Mesothelial cell of epicardium (in vitro differentiated cells): ENCODE results near the gene WDR7. TPM values are rescaled to one million over a fixed set of nuclear protein-coding genes. Genes with fewer than 3 reads are reported as not detected.

Experiments
- DNase-seq, 2 experiments: peaks; one replicate each; pipeline ENCODE4 v3.0.0; 2021; ENCODE audit warnings: low spot score in 2 of 2; ENCODE audit not compliant: unreplicated experiment in 2 of 2
- H3K27ac Mint-ChIP-seq: 2 replicates; pipeline ENCODE4 v1.8.0; 2021; ENCODE audit warnings: mixed read lengths
- H3K27me3 Mint-ChIP-seq: 2 replicates; pipeline ENCODE4 v1.8.0; 2021; ENCODE audit warnings: low read depth, mixed read lengths
- H3K36me3 Mint-ChIP-seq: 2 replicates; pipeline ENCODE4 v1.8.0; 2021; ENCODE audit warnings: mixed read lengths
- H3K4me1 Mint-ChIP-seq: 2 replicates; pipeline ENCODE4 v1.8.0; 2021; ENCODE audit warnings: mixed read lengths
- H3K4me3 Mint-ChIP-seq: 2 replicates; pipeline ENCODE4 v1.8.0; 2021; ENCODE audit warnings: mild to moderate bottlenecking, moderate library complexity, mixed read lengths
- H3K9me3 Mint-ChIP-seq: 2 replicates; pipeline ENCODE4 v1.8.0; 2021; ENCODE audit warnings: mixed read lengths
- total RNA-seq: library from RNA; stranded (reverse); gene quantifications from 3 replicates; pipeline ENCODE4 v1.2.1, GENCODE V29; 2021
- TF ChIP-seq, protein P1 (sequence below): fragments of 200-600 bp; sonication (generic); IDR thresholded peaks from one replicate; pipeline ENCODE4 v1.5.0; 2021; ENCODE audit warnings: antibody characterized with exemption; ENCODE audit not compliant: unreplicated experiment

WDR7 gene
- total RNA-seq, 1 donor from 2014 or later, result 28.0 TPM

DNA sequence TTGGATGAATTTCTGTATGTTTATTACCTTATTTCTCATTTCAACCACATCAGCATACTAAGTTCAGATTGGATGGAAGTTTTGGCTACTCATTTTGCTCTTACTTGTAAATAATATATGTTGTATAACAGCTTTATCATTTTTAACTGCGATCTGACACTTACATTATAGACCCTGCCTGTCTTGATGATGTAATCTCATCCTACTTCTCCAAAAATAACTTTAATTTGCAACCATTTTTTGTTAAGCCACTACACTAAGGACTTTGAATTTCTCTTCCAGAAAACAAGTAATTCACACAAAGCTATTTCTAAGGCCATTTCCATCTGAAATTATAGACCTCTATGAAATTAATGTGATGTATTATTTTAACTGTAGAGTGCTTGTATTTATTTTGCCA lies 240.7 kb downstream of the WDR7 start:
- no peaks in the 10 kb centered on the region for H3K9me3 Mint-ChIP-seq
- TF ChIP-seq, protein P1, sequence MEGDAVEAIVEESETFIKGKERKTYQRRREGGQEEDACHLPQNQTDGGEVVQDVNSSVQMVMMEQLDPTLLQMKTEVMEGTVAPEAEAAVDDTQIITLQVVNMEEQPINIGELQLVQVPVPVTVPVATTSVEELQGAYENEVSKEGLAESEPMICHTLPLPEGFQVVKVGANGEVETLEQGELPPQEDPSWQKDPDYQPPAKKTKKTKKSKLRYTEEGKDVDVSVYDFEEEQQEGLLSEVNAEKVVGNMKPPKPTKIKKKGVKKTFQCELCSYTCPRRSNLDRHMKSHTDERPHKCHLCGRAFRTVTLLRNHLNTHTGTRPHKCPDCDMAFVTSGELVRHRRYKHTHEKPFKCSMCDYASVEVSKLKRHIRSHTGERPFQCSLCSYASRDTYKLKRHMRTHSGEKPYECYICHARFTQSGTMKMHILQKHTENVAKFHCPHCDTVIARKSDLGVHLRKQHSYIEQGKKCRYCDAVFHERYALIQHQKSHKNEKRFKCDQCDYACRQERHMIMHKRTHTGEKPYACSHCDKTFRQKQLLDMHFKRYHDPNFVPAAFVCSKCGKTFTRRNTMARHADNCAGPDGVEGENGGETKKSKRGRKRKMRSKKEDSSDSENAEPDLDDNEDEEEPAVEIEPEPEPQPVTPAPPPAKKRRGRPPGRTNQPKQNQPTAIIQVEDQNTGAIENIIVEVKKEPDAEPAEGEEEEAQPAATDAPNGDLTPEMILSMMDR, result no peak
- H3K36me3 Mint-ChIP-seq, result no peaks in the 10 kb centered on the region
- H3K4me3 Mint-ChIP-seq, result no peak overlapping the region
- peaks cover 9% of the 10 kb centered on the region for H3K4me1 Mint-ChIP-seq
- DNase-seq, result no peak
- no peaks in the 10 kb centered on the region for H3K27me3 Mint-ChIP-seq
- H3K27ac Mint-ChIP-seq, result no peak overlapping the region

DNA sequence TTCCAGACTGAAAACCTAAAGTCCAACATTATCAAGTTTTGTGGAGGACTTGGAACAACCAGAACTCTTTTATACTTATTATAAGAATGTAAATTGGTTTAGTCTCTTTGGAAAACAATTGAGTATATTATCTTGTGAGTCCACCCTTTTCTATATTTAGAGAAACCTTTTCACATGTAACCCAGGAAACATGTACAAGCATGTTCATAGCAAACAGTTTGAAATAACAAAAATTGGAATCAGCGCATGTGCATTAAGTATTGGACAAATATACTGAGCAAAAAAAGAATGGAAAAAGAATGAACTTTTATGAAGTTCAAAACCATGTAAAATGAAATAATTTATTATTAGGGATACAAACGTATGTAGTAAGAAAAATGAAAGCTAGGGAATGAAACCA lies 246.0 kb downstream of the WDR7 start:
- Mint-ChIP-seq H3K4me1 (no peaks in the 10 kb centered on the region), H3K4me3 (no peak overlapping the region), H3K27me3 (no peaks in the 10 kb centered on the region), H3K9me3 (no peaks in the 10 kb centered on the region), H3K27ac (no peak overlapping the region), H3K36me3 (no peaks in the 10 kb centered on the region)
- DNase-seq, result no peak
- TF ChIP-seq, protein P1, result no peak

DNA sequence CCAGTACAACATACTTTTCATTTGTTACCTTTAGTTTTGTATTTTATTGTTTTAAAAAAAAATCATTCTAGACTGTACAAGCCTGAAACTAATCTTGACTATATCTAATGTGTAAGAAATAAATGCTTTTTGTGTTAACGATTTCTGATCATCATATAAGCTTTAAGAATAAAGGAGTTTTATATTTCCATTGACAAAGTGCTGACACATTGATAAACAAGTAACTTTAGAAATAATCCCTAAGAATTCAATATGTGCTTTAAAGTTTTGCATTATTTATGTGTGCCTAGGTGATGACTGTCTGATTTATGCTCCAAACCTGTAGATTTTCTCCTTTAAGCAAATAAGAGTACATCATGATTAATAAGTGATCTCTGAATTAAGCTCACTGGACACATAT lies 248.5 kb downstream of the WDR7 start:
- no peaks in the 10 kb centered on the region for H3K27me3 Mint-ChIP-seq
- no peaks in the 10 kb centered on the region for H3K9me3 Mint-ChIP-seq
- H3K36me3 Mint-ChIP-seq, result no peaks in the 10 kb centered on the region
- H3K27ac Mint-ChIP-seq, result no peak overlapping the region
- no peaks in the 10 kb centered on the region for H3K4me1 Mint-ChIP-seq
- no peak overlapping the region for H3K4me3 Mint-ChIP-seq
- DNase-seq, result no peak
- TF ChIP-seq, protein P1, result no peak

DNA sequence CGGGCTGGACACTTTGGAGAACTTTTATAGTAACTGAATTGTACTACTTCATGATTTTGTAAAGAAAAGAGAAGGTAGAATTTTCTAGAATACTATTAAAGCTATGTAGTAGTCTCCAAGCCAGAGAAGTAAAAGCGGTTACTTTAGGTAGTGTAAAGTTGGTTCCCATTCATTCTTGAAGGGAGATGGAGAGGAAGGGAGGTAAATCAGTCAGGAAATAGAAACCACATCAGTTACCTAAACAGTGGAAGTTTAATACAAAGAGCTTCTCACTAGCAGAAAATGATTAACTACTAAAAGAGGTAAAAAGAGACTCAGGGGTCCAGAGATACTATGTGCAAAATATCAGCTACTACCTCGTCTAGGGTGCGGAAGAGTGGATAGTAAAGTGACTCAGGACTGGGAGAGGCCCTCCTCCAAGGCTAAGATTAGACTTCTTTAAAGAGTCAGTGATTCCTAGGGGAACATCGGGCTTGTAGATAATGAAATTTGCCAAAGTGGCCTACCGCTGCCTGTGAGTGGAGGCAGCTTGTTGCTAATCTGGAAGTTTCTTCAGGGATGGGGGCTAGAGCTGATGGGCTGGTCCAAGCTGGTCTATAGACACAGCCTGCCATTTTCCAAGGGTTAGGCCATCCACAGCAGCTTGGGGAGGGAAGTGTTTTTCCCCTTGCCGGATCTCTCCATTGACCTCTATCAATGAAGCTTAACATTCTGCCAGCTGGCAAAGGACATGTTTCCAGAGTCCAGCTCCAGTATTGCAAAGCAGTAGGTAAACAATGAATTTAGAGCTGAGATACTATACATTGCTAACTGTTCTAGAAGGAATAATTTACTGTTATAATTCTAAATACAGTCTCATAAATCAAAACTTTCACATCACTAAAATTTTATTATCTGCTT lies 249.3 kb downstream of the WDR7 start:
- Mint-ChIP-seq H3K9me3 (no peaks in the 10 kb centered on the region), H3K4me1 (no peaks in the 10 kb centered on the region)

DNA sequence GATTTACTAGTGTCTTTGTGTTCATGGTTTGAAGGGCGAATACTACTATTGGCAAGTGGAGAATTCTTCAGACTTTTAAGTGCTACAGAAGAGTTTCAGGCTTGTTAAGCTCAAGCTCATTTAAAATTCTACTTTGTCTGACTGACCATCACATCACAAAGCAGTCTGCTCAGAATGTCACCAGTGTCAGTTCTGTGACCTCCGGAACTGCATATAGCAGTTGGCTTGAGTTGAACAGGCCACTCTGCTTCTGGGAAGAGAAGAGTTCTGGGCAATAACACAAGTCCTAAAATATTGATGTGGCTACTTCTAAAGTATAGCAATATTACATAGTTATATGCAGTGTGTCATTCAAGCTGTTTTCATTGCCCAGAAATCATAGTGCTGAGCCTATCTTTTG lies 250.8 kb downstream of the WDR7 start:
- Mint-ChIP-seq H3K9me3 (no peaks in the 10 kb centered on the region), H3K27me3 (no peaks in the 10 kb centered on the region), H3K36me3 (no peaks in the 10 kb centered on the region), H3K4me3 (no peak overlapping the region), H3K4me1 (no peaks in the 10 kb centered on the region), H3K27ac (no peak overlapping the region)
- TF ChIP-seq, protein P1, result no peak
- DNase-seq, result no peak

More for the DNA sequence above, 249.3 kb downstream of the WDR7 start:
- no peak overlapping the region for H3K4me3 Mint-ChIP-seq
- no peak for DNase-seq
- H3K27ac Mint-ChIP-seq, result no peak overlapping the region
- no peaks in the 10 kb centered on the region for H3K36me3 Mint-ChIP-seq
- no peaks in the 10 kb centered on the region for H3K27me3 Mint-ChIP-seq
- TF ChIP-seq, protein P1, result no peak
